GM12873 (cell line): ENCODE data around the gene RGP1.

ENCODE experiments used
- CTCF ChIP-seq: IDR thresholded peaks from 2 replicates; pipeline ENCODE4 v1.5.1; 2012; ENCODE audit warnings: low read depth, mild to moderate bottlenecking, moderate library complexity, low read length, control low read depth; ENCODE audit not compliant: insufficient read depth; ENCODE audit errors: missing control alignments

Gene RGP1

DNA sequence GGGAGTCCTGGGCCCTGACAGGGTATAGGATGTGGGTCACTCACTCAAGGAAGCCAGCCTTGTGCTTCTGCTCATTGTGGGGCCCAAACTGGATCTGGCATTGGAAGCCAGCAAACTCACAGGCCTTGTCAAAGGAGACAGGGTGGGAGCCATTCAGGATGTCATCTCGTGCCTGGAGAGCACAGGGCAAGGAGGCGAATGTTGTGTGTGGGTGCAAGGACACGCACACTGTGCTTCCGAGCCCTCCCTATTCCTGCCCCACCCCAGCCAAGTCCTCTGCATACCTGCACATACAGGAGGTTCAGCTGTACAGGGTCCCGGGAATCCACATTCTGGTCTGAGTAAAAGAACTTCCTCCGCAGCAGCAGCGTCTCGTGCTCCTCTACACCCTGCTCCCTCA, 25.2 kb upstream of the RGP1 start:
- TF ChIP-seq CTCF, result no peak

DNA sequence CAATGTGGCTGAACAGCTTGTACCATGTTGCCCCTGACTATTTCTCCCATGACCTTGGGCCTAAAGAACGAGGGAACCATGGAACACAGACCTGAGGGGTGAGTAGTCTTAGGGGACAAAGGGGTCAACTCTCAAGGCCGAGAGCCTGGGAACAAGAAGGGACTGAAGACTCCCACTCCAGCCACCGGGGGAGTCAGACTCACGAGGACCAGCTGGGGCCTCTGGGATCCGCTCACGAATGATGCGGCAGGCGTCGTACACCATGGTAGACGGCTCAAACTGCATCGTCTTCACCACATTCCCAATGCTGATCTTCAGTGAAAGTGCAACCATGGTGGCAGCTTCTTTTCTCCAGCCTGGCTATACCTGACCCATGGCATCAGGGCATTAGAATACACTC, 23.7 kb upstream of the RGP1 start:
- TF ChIP-seq CTCF, result peak; percentile 26

DNA sequence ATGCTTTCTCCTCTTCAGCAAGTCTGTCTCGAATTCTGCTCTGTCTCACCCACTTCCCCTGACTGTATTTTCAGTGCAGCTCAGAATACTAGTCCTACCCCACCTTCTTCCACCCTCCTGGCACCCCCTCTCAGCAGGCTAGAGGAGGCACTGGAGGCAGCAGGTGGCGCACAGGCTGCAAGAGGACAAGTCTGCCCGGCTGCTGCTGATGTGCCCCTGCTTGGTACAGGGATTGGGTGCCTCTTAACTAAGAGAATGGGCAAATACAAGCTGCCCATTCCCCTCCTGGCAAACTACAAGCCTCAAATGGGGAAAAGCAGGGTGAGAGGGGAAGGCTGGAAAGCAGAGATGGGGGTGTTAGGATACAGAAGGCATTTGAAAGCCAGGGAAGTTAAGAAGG, 22.2 kb upstream of the RGP1 start:
- peak; percentile 48 for TF ChIP-seq CTCF

DNA sequence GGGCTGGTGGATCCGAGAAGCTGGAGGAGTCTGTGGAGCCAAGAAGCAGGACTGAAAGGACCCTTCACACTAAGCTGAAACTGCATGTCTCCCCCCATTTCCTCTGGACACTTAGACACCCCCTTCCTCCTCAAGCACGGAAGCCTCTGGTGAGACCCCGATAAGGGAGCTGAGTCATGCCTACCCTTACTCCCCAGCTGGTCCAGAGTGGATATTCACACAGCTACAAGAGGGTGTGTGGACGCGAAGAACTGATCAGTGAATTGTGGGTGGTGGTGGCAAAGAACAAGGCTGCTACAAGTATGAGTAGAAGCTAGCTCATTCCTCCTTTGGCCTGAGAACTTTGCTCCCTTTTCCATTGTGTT, 21.4 kb upstream of the RGP1 start:
- no peak for TF ChIP-seq CTCF

DNA sequence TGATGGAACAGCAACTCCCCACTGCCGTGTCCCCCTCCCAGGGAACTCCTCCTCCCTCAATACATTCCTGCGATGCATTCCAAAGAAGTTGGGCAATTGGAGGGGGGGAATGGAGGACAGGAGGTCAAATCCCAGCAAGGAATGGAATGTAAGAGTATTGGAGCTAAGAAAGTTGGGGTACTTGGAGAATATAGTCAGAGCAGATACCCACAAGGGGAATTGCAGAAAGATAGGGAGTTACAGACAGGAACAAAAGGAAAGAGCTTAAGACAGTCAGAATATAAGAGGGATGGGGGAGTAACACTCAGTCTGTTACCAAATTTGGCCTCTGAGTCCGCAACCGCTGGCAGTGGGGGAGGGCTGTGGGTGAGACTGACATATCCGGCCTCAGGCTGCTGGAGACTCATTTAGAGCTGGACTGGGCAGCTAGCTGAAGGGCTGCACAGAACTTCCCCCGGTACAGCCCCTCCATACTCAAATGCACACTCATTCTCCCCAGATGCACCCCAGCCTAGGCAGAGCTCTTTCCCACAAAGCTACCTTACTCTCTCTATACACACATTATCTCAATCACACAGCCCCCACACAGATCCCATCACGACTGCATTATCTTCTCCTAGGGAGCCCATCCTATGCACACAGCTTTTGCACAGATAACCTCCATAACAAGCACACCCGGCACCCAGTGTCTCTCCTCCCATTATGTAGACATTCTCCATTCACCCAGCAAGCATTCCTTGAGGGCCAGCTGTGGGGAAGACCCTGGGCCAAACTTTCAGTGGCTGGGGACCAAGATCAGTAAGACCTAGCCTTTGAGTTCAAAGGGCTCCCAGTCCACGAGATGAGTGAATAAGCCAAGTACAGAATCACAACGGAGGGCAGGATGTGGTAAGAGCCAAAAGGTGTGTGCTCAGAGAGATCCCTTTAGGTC, 20.8 kb upstream of the RGP1 start:
- TF ChIP-seq CTCF, result no peak

DNA sequence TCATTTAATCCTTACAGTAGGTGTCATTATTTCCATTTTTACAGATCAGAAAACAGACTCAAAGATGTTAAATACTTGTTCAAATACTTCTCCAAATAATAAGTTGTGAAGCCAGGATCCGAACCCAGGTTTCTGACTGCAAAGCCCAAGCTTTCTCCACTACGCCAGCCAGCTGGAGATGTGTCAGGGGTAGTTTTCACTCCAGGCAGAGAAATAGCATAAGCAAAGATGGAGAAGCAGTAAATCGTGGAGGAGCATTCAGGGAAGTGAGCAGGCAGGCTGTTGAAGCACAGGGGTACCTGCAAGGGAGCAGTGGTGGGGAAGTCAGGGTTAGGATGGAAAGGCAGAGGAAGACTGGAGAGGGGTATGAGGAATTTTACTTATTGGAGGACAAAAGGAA, 20.0 kb upstream of the RGP1 start:
- TF ChIP-seq CTCF, result no peak

- TF ChIP-seq CTCF, result peak; percentile 77
Measured at GRCh38 chr9:35729700-35730485, 19.2 kb upstream of the RGP1 start.
